HCT116 (cell line): ENCODE results near the gene ANO6. TPM values are rescaled to one million over a fixed set of nuclear protein-coding genes. Genes with fewer than 3 reads are reported as not detected.
A peak's percentile ranks its signal among the peaks of the same experiment; 100 is the strongest.

Experiments
- ATAC-seq: fragments of 200-7000 bp; cut with Tn5 transposase; 2 replicates; pipeline ENCODE4 v1.9.1; 2020; ENCODE audit warnings: mild to moderate bottlenecking, moderate library complexity
- BruUV-seq: library from RNA; stranded (reverse); fragments of 400-500 nt; replicated peaks from 2 replicates; lab custom pipeline; 2021; lab: Mats Ljungman, UMichigan
- CTCF ChIA-PET: fragments of 300-600 bp; sonication (Branson Sonifier 250); formaldehyde crosslinking; loops from one replicate; lab custom pipeline; 2021; ENCODE audit warnings: antibody characterized with exemption; lab: Charles Lee
- POLR2A ChIA-PET: fragments of 300-600, 350-600 bp; sonication (Branson Sonifier 250); formaldehyde crosslinking; loops from one replicate; lab custom pipeline; 2021; ENCODE audit warnings: antibody characterized with exemption; lab: Charles Lee
- RAD21 ChIA-PET, 2 experiments: fragments of 300-600 bp; sonication (Branson Sonifier 250); formaldehyde crosslinking; loops; one replicate each; lab custom pipeline; 2023; ENCODE audit warnings: low total read pairs in 2 of 2; ENCODE audit not compliant: uncharacterized antibody in 2 of 2, unreplicated experiment in 2 of 2, low non-redundant PET in 1 of 2; lab: Charles Lee
- DNase-seq: peaks from one replicate; pipeline ENCODE4 v3.0.0-alpha.2; 2010; ENCODE audit warnings: low read depth, low spot score
- H2AFZ ChIP-seq: fragments of 200-600 bp; shearing (Covaris generic), sonication (generic); 2 replicates; pipeline ENCODE4 v1.6.1; 2017; ENCODE audit warnings: low read depth, mixed run types, mixed read lengths, antibody characterized with exemption, low read length; ENCODE audit not compliant: poor library complexity, severe bottlenecking
- H3K27ac ChIP-seq: 2 replicates; pipeline ENCODE4 v1.5.1; 2012; ENCODE audit warnings: low read depth, low read length
- H3K27me3 ChIP-seq: fragments of 200-600 bp; sonication (generic); 2 replicates; pipeline ENCODE4 v1.6.1; 2016; ENCODE audit warnings: mixed run types, low read length, mixed read lengths; ENCODE audit not compliant: insufficient read depth
- H3K36me3 ChIP-seq, 2 experiments: fragments of 200-500 bp in 1 of 2; fragments of 200-600 bp in 1 of 2; sonication (Bioruptor generic) in 1 of 2; sonication (generic) in 1 of 2; 2 replicates each; pipeline versions ENCODE4 v1.5.1 to v1.6.1; 2014 to 2016; ENCODE audit warnings: low read length in 2 of 2, inconsistent platforms in 1 of 2, mixed read lengths in 1 of 2, mixed run types in 1 of 2; ENCODE audit not compliant: insufficient read depth in 2 of 2, control insufficient read depth in 1 of 2
- H3K4me1 ChIP-seq, 2 experiments: fragments of 200-600 bp in 1 of 2; sonication (generic) in 1 of 2; 2 replicates each; pipeline versions ENCODE4 v1.5.1 to v1.6.1; 2012 to 2017; ENCODE audit warnings: low read length in 2 of 2, inconsistent platforms in 1 of 2, mild to moderate bottlenecking in 1 of 2, mixed read lengths in 1 of 2, mixed run types in 1 of 2, moderate library complexity in 1 of 2; ENCODE audit not compliant: insufficient read depth in 2 of 2, control insufficient read depth in 1 of 2
- H3K4me2 ChIP-seq: fragments of 200-600 bp; sonication (generic); 2 replicates; pipeline ENCODE4 v1.6.1; 2017; ENCODE audit warnings: mixed run types, low read length, mixed read lengths
- H3K4me3 ChIP-seq, 2 experiments: fragments of 200-600 bp in 1 of 2; sonication (generic) in 1 of 2; replicated peaks in 1 of 2; 2 replicates each; pipeline ENCODE4 v1.5.1; 2011 to 2016; ENCODE audit warnings: low read length in 2 of 2, control low read depth in 1 of 2, low read depth in 1 of 2, mild to moderate bottlenecking in 1 of 2, mixed read lengths in 1 of 2, mixed run types in 1 of 2
- H3K79me2 ChIP-seq: fragments of 200-600 bp; sonication (generic); 2 replicates; pipeline ENCODE4 v1.6.1; 2017; ENCODE audit warnings: mild to moderate bottlenecking, mixed run types, low read length, moderate library complexity, mixed read lengths; ENCODE audit not compliant: insufficient read depth
- H3K9ac ChIP-seq: fragments of 200-600 bp; sonication (generic); 2 replicates; pipeline ENCODE4 v1.6.1; 2016; ENCODE audit warnings: low read length, mixed read lengths
- H3K9me2 ChIP-seq: fragments of 200-600 bp; sonication (generic), shearing (Covaris generic); 2 replicates; pipeline ENCODE4 v1.6.1; 2017; ENCODE audit warnings: mixed run types, mild to moderate bottlenecking, moderate library complexity; ENCODE audit not compliant: insufficient read depth
- H3K9me3 ChIP-seq, 2 experiments: fragments of 200-500 bp in 1 of 2; fragments of 200-600 bp in 1 of 2; sonication (Bioruptor generic) in 1 of 2; sonication (generic) in 1 of 2; 2 replicates each; pipeline ENCODE4 v1.6.1; 2014 to 2017; ENCODE audit warnings: low read length in 2 of 2, mixed read lengths in 2 of 2, inconsistent platforms in 1 of 2, low read depth in 1 of 2, mild to moderate bottlenecking in 1 of 2, mixed run types in 1 of 2, moderate library complexity in 1 of 2; ENCODE audit not compliant: control insufficient read depth in 1 of 2, insufficient read depth in 1 of 2
- H4K20me1 ChIP-seq: fragments of 200-600 bp; sonication (generic), shearing (Covaris generic); 2 replicates; pipeline ENCODE4 v1.6.1; 2017; ENCODE audit warnings: mixed run types, mild to moderate bottlenecking, moderate library complexity; ENCODE audit not compliant: insufficient read depth
- CEBPB ChIP-seq: IDR thresholded peaks from 2 replicates; pipeline ENCODE4 v1.6.1; 2012; ENCODE audit warnings: low read depth
- EZH2 ChIP-seq: fragments of 200-600 bp; sonication (generic); IDR thresholded peaks from 2 replicates; pipeline ENCODE4 v1.6.1; 2017; ENCODE audit warnings: antibody characterized with exemption, mixed run types
- EZH2phosphoT487 ChIP-seq: fragments of 200-600 bp; IDR thresholded peaks from 2 replicates; pipeline ENCODE4 v1.6.1; 2018; ENCODE audit warnings: antibody characterized with exemption, borderline replicate concordance
- JUND ChIP-seq: IDR thresholded peaks from 2 replicates; pipeline ENCODE4 v1.6.1; 2012
- POLR2A ChIP-seq: IDR thresholded peaks from 2 replicates; pipeline ENCODE4 v1.7.0; 2011; ENCODE audit warnings: borderline replicate concordance; ENCODE audit not compliant: insufficient read depth, insufficient read length; ENCODE audit errors: extremely low read depth
- POLR2AphosphoS5 ChIP-seq: IDR thresholded peaks from 2 replicates; pipeline ENCODE4 v1.6.1; 2011; ENCODE audit warnings: mild to moderate bottlenecking, low read depth, low read length, moderate library complexity
- SRF ChIP-seq: IDR thresholded peaks from 2 replicates; pipeline ENCODE4 v1.6.1; 2012; ENCODE audit warnings: low read depth
- TCF7L2 ChIP-seq: IDR thresholded peaks from 2 replicates; pipeline ENCODE4 v1.7.0; 2011; ENCODE audit warnings: borderline replicate concordance, inconsistent platforms; ENCODE audit not compliant: insufficient read depth, insufficient read length; ENCODE audit errors: extremely low read depth
- YY1 ChIP-seq: IDR thresholded peaks from 2 replicates; pipeline ENCODE4 v1.6.1; 2011; ENCODE audit warnings: low read length, low read depth, moderate library complexity, mild to moderate bottlenecking; ENCODE audit not compliant: insufficient replicate concordance; ENCODE audit errors: extremely low read depth
- ZNF274 ChIP-seq: fragments of 200-500 bp; sonication (Bioruptor generic); IDR thresholded peaks from 2 replicates; pipeline ENCODE4 v1.6.1; 2014; ENCODE audit warnings: mild to moderate bottlenecking, low read depth, low read length, inconsistent platforms
- intact Hi-C: fragments of 100-400 bp; cut with micrococcal nuclease; formaldehyde crosslinking; loops from 2 replicates; pipeline ENCODE4 v1.10.0; 2022
- total RNA-seq: library from RNA; stranded (reverse); gene quantifications from one replicate; pipeline ENCODE4 v1.2.1, GENCODE V29; 2021; ENCODE audit not compliant: unreplicated experiment
- TF ChIP-seq, protein P1 (sequence below), 3 experiments: fragments of 200-600 bp in 1 of 3; sonication (generic) in 1 of 3; IDR thresholded peaks in 2 of 3; conservative IDR thresholded peaks in 1 of 3; 2 replicates each; pipeline ENCODE4 v1.5.1; 2012 to 2017; ENCODE audit warnings: low read depth in 2 of 3, low read length in 2 of 3, antibody characterized with exemption in 1 of 3, borderline replicate concordance in 1 of 3, control low read depth in 1 of 3, mild to moderate bottlenecking in 1 of 3, mixed read lengths in 1 of 3, mixed run types in 1 of 3, moderate library complexity in 1 of 3; ENCODE audit not compliant: insufficient read depth in 1 of 3
- TF ChIP-seq, protein P2 (sequence below): IDR thresholded peaks from 2 replicates; pipeline ENCODE4 v1.6.1; 2011; ENCODE audit warnings: mild to moderate bottlenecking, low read length, moderate library complexity; ENCODE audit not compliant: insufficient replicate concordance; ENCODE audit errors: extremely low read depth
- TF ChIP-seq, protein P3 (sequence below): IDR thresholded peaks from 2 replicates; pipeline ENCODE4 v1.6.1; 2012

Gene ANO6
- total RNA-seq, 1 experiment from 2014 or later, result 36.7 TPM

DNA sequence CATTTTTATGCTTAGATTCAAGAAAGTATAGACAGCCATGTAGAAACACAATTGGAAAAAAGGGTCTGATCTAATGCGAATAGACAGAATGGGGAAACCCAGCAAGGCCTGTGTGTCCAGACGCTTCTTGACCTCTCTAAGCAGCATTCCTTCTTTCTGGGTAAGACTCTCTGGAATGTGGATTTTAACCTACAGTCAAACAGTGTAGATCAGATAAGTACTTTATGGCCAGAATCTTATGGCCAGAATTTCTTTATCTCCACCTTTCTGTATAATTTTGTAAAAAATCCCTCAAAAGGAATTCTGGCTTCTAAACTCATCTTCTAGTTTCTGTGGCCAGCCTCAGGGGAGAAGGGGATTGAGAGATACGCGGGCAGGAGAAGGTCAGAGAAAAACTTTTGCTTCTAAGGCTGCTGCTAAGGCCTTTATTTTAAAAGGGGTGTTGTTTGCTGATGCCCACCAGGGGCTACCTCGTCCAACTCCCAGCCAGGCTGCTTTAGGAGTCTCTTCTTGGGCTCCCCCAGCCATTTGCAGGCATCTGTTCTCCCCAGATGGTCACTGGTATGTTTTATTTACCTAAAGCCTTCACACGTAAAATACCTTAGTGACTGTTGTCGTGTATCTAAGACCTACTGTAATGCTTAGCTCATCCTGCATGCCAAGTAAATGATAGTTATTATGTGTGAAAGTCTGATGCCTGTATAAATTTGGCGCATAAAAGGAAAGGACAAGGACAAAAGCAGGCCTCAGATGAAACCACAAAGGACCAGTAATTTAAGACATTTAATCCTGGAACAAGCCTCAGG lies 68.4 kb downstream of the ANO6 start:
- H3K4me1 ChIP-seq, result peaks cover 9 to 18% of the 10 kb centered on the region in 2 experiments; a peak in 3 of 4 replicates
- H4K20me1 ChIP-seq, result peaks cover 3% of the 10 kb centered on the region; the same call in 1 of the 2 replicates
- H2AFZ ChIP-seq, result no peak overlapping the region
- H3K36me3 ChIP-seq, result no peaks in the 10 kb centered on the region; a peak in 1 of 4 replicates
- no peak overlapping the region for H3K27ac ChIP-seq
- no TSS peak for BruUV-seq
- no peak for TF ChIP-seq EZH2phosphoT487
- no peak for TF ChIP-seq POLR2A
- TF ChIP-seq, protein P1, sequence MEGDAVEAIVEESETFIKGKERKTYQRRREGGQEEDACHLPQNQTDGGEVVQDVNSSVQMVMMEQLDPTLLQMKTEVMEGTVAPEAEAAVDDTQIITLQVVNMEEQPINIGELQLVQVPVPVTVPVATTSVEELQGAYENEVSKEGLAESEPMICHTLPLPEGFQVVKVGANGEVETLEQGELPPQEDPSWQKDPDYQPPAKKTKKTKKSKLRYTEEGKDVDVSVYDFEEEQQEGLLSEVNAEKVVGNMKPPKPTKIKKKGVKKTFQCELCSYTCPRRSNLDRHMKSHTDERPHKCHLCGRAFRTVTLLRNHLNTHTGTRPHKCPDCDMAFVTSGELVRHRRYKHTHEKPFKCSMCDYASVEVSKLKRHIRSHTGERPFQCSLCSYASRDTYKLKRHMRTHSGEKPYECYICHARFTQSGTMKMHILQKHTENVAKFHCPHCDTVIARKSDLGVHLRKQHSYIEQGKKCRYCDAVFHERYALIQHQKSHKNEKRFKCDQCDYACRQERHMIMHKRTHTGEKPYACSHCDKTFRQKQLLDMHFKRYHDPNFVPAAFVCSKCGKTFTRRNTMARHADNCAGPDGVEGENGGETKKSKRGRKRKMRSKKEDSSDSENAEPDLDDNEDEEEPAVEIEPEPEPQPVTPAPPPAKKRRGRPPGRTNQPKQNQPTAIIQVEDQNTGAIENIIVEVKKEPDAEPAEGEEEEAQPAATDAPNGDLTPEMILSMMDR (IDR thresholded peaks at IDR 0.05 in 2 of 3, conservative IDR thresholded peaks at IDR 0.05 in 1 of 3; ENCODE audit: borderline replicate concordance in 1 of 3, insufficient read depth in 1 of 3, low read depth in 2 of 3, low read length in 2 of 3), result no peak
- no peak for TF ChIP-seq EZH2
- TF ChIP-seq, protein P2, sequence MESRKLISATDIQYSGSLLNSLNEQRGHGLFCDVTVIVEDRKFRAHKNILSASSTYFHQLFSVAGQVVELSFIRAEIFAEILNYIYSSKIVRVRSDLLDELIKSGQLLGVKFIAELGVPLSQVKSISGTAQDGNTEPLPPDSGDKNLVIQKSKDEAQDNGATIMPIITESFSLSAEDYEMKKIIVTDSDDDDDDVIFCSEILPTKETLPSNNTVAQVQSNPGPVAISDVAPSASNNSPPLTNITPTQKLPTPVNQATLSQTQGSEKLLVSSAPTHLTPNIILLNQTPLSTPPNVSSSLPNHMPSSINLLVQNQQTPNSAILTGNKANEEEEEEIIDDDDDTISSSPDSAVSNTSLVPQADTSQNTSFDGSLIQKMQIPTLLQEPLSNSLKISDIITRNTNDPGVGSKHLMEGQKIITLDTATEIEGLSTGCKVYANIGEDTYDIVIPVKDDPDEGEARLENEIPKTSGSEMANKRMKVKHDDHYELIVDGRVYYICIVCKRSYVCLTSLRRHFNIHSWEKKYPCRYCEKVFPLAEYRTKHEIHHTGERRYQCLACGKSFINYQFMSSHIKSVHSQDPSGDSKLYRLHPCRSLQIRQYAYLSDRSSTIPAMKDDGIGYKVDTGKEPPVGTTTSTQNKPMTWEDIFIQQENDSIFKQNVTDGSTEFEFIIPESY, result no peak
- TF ChIP-seq POLR2AphosphoS5, result no peak
- TF ChIP-seq ZNF274, result no peak
- no peak for TF ChIP-seq SRF
- no peak for TF ChIP-seq JUND
- TF ChIP-seq, protein P3, sequence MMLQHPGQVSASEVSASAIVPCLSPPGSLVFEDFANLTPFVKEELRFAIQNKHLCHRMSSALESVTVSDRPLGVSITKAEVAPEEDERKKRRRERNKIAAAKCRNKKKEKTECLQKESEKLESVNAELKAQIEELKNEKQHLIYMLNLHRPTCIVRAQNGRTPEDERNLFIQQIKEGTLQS, result no peak
- no peak for TF ChIP-seq TCF7L2
- TF ChIP-seq YY1, result no peak
- TF ChIP-seq CEBPB, result no peak
- TF ChIP-seq, all 23 proteins: peak for 0
- POLR2A ChIA-PET, result no interaction called here
- Histone ChIP-seq H3K9me3 (no peaks in the 10 kb centered on the region), H3K79me2 (peaks cover 5% of the 10 kb centered on the region; the same call in 1 of the 2 replicates), H3K4me3 (no peak overlapping the region), H3K27me3 (no peaks in the 10 kb centered on the region), H3K9ac (no peak overlapping the region), H3K9me2 (no peaks in the 10 kb centered on the region), H3K4me2 (peak overlapping the region; percentile 0; the same call in 1 of the 2 replicates)
- RAD21 ChIA-PET, result no interaction called here
- intact Hi-C loops, result no loop called here
- CTCF ChIA-PET, result no interaction called here
- DNase-seq (no peak), ATAC-seq (peak; percentile 62)
